Colonic mucosa (tissue), 4 donors: ENCODE data around the gene PCLO. TPM values are rescaled to one million over a fixed set of nuclear protein-coding genes. Genes with fewer than 3 reads are reported as not detected.

Experiments used
- DNase-seq: peaks from one replicate; pipeline ENCODE4 v3.0.0-alpha.2; 2020
- H3K27ac ChIP-seq: fragments of 200-600 bp; one replicate; pipeline ENCODE4 v1.8.0; 2021
- H3K27me3 ChIP-seq: fragments of 200-600 bp; one replicate; pipeline ENCODE4 v1.8.0; 2021
- H3K36me3 ChIP-seq: fragments of 200-600 bp; one replicate; pipeline ENCODE4 v1.8.0; 2021
- H3K4me1 ChIP-seq: fragments of 200-600 bp; one replicate; pipeline ENCODE4 v1.8.0; 2021; ENCODE audit warnings: mild to moderate bottlenecking
- H3K4me3 ChIP-seq: fragments of 200-600 bp; one replicate; pipeline ENCODE4 v1.8.0; 2021
- H3K9ac ChIP-seq, 2 donors: one replicate each; pipeline ENCODE4 v1.7.0; 2013; ENCODE audit warnings: control low read depth in 2 of 2, low read depth in 2 of 2, low read length in 2 of 2
- H3K9me3 ChIP-seq: fragments of 200-600 bp; one replicate; pipeline ENCODE4 v1.8.0; 2021
- CTCF ChIP-seq: fragments of 200-600 bp; IDR thresholded peaks from one replicate; pipeline ENCODE4 v1.8.0; 2022; ENCODE audit warnings: antibody characterized with exemption, mild to moderate bottlenecking
- intact Hi-C: fragments of 100-400 bp; cut with DNase I; formaldehyde crosslinking; loops from one replicate; pipeline ENCODE4 v1.14.1; 2022
- total RNA-seq, 2 donors: library from RNA; stranded (reverse); fragmentation: NEBNext Ultra II Directional in 1 of 2; extraction: Animal tissue kit (Norgen Biotek cat#: 25700) in 1 of 2; gene quantifications; one replicate each; pipeline ENCODE4 v1.2.1, GENCODE V29; 2021
- donor health status: healthy.
- donor health status: DM: no; HTN: no; CAD: no.
- donor health status: DM: no; HTN: no; CAD: no.

The PCLO gene
- total RNA-seq, 2 donors from 2014 or later = 6.9 to 8.8 TPM

- intact Hi-C loops = no loop called here
- Histone ChIP-seq H3K4me1 (no peaks in the 10 kb centered on the region), H3K27ac (no peak overlapping the region), H3K36me3 (no peaks in the 10 kb centered on the region), H3K9me3 (no peaks in the 10 kb centered on the region), H3K4me3 (no peak overlapping the region), H3K9ac (no peak overlapping the region), H3K27me3 (no peaks in the 10 kb centered on the region)
- no peak for DNase-seq
- TF ChIP-seq CTCF = no peak
Observed at GRCh38 chr7:83166781-83167180, 4.1 kb upstream of the PCLO start.

DNA sequence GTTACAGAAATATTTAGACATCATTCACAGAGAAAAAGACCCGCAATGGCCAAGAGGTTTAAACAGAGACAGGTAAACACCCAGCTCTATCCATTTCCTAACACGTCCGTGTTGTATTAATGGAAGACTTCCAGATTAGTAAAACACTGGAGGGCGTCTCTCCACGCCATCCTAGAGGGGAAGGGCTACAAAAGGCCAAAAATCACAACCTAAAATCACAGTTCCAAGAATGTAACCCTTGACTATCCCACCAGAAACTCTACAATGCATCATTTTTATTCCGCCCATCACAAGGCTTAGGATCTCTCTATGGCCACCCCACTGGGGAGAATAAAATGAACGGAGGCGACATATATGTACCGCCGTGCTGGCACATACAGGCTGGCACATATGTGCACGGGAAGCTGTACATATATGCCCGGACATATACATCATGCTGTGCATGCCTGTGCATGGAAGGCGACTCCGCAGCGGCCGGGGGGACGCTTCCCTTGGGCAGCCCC, 734 bp downstream of the PCLO start:
- H3K4me3 ChIP-seq = peak overlapping the region; percentile 67
- H3K36me3 ChIP-seq = no peaks in the 10 kb centered on the region
- H3K27ac ChIP-seq = peak overlapping the region; percentile 85
- H3K27me3 ChIP-seq = no peaks in the 10 kb centered on the region
- intact Hi-C loops = no loop called here
- H3K9me3 ChIP-seq = no peaks in the 10 kb centered on the region
- DNase-seq = no peak
- H3K4me1 ChIP-seq = no peaks in the 10 kb centered on the region
- peak overlapping the region; percentile 54 to 68 for H3K9ac ChIP-seq
- TF ChIP-seq CTCF = no peak

- H3K36me3 ChIP-seq = no peaks in the 10 kb centered on the region
- H3K9me3 ChIP-seq = no peaks in the 10 kb centered on the region
- no peak overlapping the region for H3K9ac ChIP-seq
- intact Hi-C loops = no loop called here
- no peak overlapping the region for H3K4me3 ChIP-seq
- no peak overlapping the region for H3K27ac ChIP-seq
- H3K27me3 ChIP-seq = no peaks in the 10 kb centered on the region
- DNase-seq = no peak
- TF ChIP-seq CTCF = no peak
- no peaks in the 10 kb centered on the region for H3K4me1 ChIP-seq
Observed at GRCh38 chr7:83161186-83161585, 1.5 kb downstream of the PCLO start.

GRCh38 chr7:83159731-83160130, 3.0 kb downstream of the PCLO start:
- Histone ChIP-seq H3K4me3 (no peak overlapping the region), H3K9me3 (no peaks in the 10 kb centered on the region), H3K9ac (no peak overlapping the region), H3K36me3 (no peaks in the 10 kb centered on the region), H3K27ac (no peak overlapping the region), H3K4me1 (no peaks in the 10 kb centered on the region), H3K27me3 (no peaks in the 10 kb centered on the region)
- DNase-seq = no peak
- intact Hi-C loops = no loop called here
- TF ChIP-seq CTCF = no peak

GRCh38 chr7:83156006-83156405, 6.7 kb downstream of the PCLO start:
- no peak for DNase-seq
- intact Hi-C loops = no loop called here
- Histone ChIP-seq H3K27ac (no peak overlapping the region), H3K36me3 (no peaks in the 10 kb centered on the region), H3K4me1 (no peaks in the 10 kb centered on the region), H3K4me3 (no peak overlapping the region), H3K27me3 (no peaks in the 10 kb centered on the region), H3K9me3 (no peaks in the 10 kb centered on the region), H3K9ac (no peak overlapping the region)
- no peak for TF ChIP-seq CTCF
